ENCODE data around the gene WNK2. TPM values are rescaled to one million over a fixed set of nuclear protein-coding genes. Genes with fewer than 3 reads are reported as not detected.

WNK2 gene
- total and polyA plus RNA-seq, 2 of the 4 experiments (the other 2 are of a cell fraction), result not detected

- H3K36me3 ChIP-seq (ENCODE audit: control insufficient read depth, insufficient read depth, low read length), result no peaks in the 10 kb centered on the region
- H3K27ac ChIP-seq (ENCODE audit: insufficient read depth, low read length), result no peak overlapping the region
- no TSS peak for BruUV-seq (replicated peaks)
- no peak overlapping the region for H3K14ac ChIP-seq (replicated peaks; ENCODE audit: low read depth, low read length)
- H3K4me1 ChIP-seq (ENCODE audit: control insufficient read depth, insufficient read depth, low read length), result no peaks in the 10 kb centered on the region
- ChIA-PET CTCF (no interaction called here), POLR2A (ENCODE audit: unreplicated experiment) (no interaction called here)
- intact Hi-C loops (cut with micrococcal nuclease) (no loop called here), dilution Hi-C loops (cut with HindIII; ENCODE audit: low sequenced_read_pairs, unreplicated experiment) (no loop called here), in situ Hi-C loops (cut with MboI; ENCODE audit: low sequenced_read_pairs) (no loop called here)
- H4K91ac ChIP-seq (ENCODE audit: insufficient read depth, low read depth, low read length), result no peak overlapping the region
- H2AFZ ChIP-seq (replicated peaks; ENCODE audit: low read length, poor library complexity), result peak overlapping the region; percentile 43
- no peak overlapping the region for H2AK9ac ChIP-seq (replicated peaks; ENCODE audit: low read depth, low read length, poor library complexity)
- H3K56ac ChIP-seq (ENCODE audit: extremely low read depth, insufficient read depth, low read length), result no peak overlapping the region
- H4K8ac ChIP-seq (ENCODE audit: low read depth in 2 of 2, low read length in 2 of 2), result no peak overlapping the region
- no peak for TF ChIP-seq POLR2A (IDR thresholded peaks at IDR 0.05; ENCODE audit: low read depth, low read length)
- TF ChIP-seq MAFK (IDR thresholded peaks at IDR 0.05; ENCODE audit: low read depth, low read length), result no peak
- TF ChIP-seq ELK1 (IDR thresholded peaks at IDR 0.05; ENCODE audit: borderline replicate concordance, low read depth, low read length), result no peak
- TF ChIP-seq CHD1 (IDR thresholded peaks at IDR 0.05; ENCODE audit: low read depth, low read length), result no peak
- no peak for TF ChIP-seq RFX5 (IDR thresholded peaks at IDR 0.05; ENCODE audit: low read depth, low read length)
- TF ChIP-seq MAZ (IDR thresholded peaks at IDR 0.05; ENCODE audit: borderline replicate concordance, low read depth, low read length), result no peak
- TF ChIP-seq CEBPB (IDR thresholded peaks at IDR 0.05; ENCODE audit: low read depth, low read length), result no peak
- TF ChIP-seq USF2 (IDR thresholded peaks at IDR 0.05; ENCODE audit: low read depth, low read length), result no peak
- no peak for TF ChIP-seq MXI1 (IDR thresholded peaks at IDR 0.05; ENCODE audit: borderline replicate concordance, low read depth, low read length)
- TF ChIP-seq NFE2L2 (IDR thresholded peaks at IDR 0.05; ENCODE audit: low read depth, low read length), result no peak
- no peak for TF ChIP-seq SMC3 (IDR thresholded peaks at IDR 0.05; ENCODE audit: low read depth, low read length)
- no peak for TF ChIP-seq RAD21 (IDR thresholded peaks at IDR 0.05; ENCODE audit: low read length)
- no peak for TF ChIP-seq RCOR1 (IDR thresholded peaks at IDR 0.05; ENCODE audit: insufficient replicate concordance, low read length)
- TF ChIP-seq FOS (IDR thresholded peaks at IDR 0.05; ENCODE audit: low read depth, low read length), result no peak
- TF ChIP-seq BHLHE40 (IDR thresholded peaks at IDR 0.05; ENCODE audit: low read depth, low read length), result no peak
- TF ChIP-seq CTCF (conservative IDR thresholded peaks at IDR 0.05; ENCODE audit: low read depth, low read length), result no peak
- H2AK5ac ChIP-seq (ENCODE audit: low read depth, low read length), result no peak overlapping the region
- H3K9me1 ChIP-seq (ENCODE audit: insufficient read depth, low read length), result no peaks in the 10 kb centered on the region; the same call in 1 of the 2 replicates
- no peak overlapping the region for H2BK15ac ChIP-seq (ENCODE audit: low read depth, low read length)
- no peaks in the 10 kb centered on the region for H3K9me3 ChIP-seq (ENCODE audit: control insufficient read depth, insufficient read depth, low read length)
- H3K23ac ChIP-seq (ENCODE audit: low read depth, low read length), result no peak overlapping the region
- H3K4me2 ChIP-seq (ENCODE audit: low read depth, low read length), result no peak overlapping the region
- H2BK20ac ChIP-seq (ENCODE audit: low read depth, low read length), result no peak overlapping the region
- no peak overlapping the region for H3K9ac ChIP-seq (ENCODE audit: low read depth, low read length)
- no peak overlapping the region for H3K18ac ChIP-seq (ENCODE audit: low read depth, low read length)
- H4K20me1 ChIP-seq (ENCODE audit: insufficient read depth, low read length), result no peaks in the 10 kb centered on the region
- ATAC-seq (ENCODE audit: low read depth), result no peak
- H3K27me3 ChIP-seq (ENCODE audit: control insufficient read depth, insufficient read depth, low read length), result no peaks in the 10 kb centered on the region; the same call in 1 of the 2 replicates
- H2BK120ac ChIP-seq (ENCODE audit: low read depth, low read length), result no peak overlapping the region
- no CpG with 5 or more reads among the region's 20 CpGs for WGBS, 2 experiments (ENCODE audit: extremely low coverage in 2 of 2, insufficient read length in 1 of 2)
- no peak overlapping the region for H4K5ac ChIP-seq (ENCODE audit: low read depth, low read length)
- no peak overlapping the region for H2BK5ac ChIP-seq (ENCODE audit: low read depth, low read length, poor library complexity, severe bottlenecking)
- no peak overlapping the region for H3K4ac ChIP-seq (ENCODE audit: low read depth, low read length)
- no peak overlapping the region for H3K4me3 ChIP-seq (ENCODE audit: insufficient read depth, low read depth, low read length)
- DNase-seq, result no peak
- no peaks in the 10 kb centered on the region for H3K79me1 ChIP-seq (ENCODE audit: low read depth in 1 of 2, low read length in 2 of 2)
Measured at GRCh38 chr9:93252781-93253530, 69.0 kb downstream of the WNK2 start.

All from IMR-90 (cell line).